Peyer's patch (tissue), 4 donors: Measurements from ENCODE around the gene FAM20C.

Experiments
- POLR2A ChIP-seq, 2 donors: fragments of 450-650 bp; IDR thresholded peaks; one replicate each; pipeline ENCODE4 v1.5.1; 2017; ENCODE audit warnings: antibody characterized with exemption in 2 of 2, mild to moderate bottlenecking in 2 of 2, moderate library complexity in 2 of 2
- TF ChIP-seq, protein P1 (sequence below), 6 experiments: fragments of 450-650 bp in 4 of 6; fragments of 200-600 bp in 2 of 6; sonication (generic) in 1 of 6; IDR thresholded peaks; one replicate each; pipeline ENCODE4 v1.5.1; 2017 to 2019; ENCODE audit warnings: antibody characterized with exemption in 6 of 6, mild to moderate bottlenecking in 3 of 6, moderate library complexity in 1 of 6

GRCh38 chr7:268991-269390, 76.6 kb downstream of the FAM20C start:
- TF ChIP-seq, protein P1, sequence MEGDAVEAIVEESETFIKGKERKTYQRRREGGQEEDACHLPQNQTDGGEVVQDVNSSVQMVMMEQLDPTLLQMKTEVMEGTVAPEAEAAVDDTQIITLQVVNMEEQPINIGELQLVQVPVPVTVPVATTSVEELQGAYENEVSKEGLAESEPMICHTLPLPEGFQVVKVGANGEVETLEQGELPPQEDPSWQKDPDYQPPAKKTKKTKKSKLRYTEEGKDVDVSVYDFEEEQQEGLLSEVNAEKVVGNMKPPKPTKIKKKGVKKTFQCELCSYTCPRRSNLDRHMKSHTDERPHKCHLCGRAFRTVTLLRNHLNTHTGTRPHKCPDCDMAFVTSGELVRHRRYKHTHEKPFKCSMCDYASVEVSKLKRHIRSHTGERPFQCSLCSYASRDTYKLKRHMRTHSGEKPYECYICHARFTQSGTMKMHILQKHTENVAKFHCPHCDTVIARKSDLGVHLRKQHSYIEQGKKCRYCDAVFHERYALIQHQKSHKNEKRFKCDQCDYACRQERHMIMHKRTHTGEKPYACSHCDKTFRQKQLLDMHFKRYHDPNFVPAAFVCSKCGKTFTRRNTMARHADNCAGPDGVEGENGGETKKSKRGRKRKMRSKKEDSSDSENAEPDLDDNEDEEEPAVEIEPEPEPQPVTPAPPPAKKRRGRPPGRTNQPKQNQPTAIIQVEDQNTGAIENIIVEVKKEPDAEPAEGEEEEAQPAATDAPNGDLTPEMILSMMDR (IDR thresholded peaks at IDR 0.05): no peak
- TF ChIP-seq POLR2A (IDR thresholded peaks at IDR 0.05): no peak
